Measurements from ENCODE around the gene C2orf68. TPM values are rescaled to one million over a fixed set of nuclear protein-coding genes. Genes with fewer than 3 reads are reported as not detected.
A peak's percentile ranks its signal among the peaks of the same experiment; 100 is the strongest.

The C2orf68 gene
- total RNA-seq, 5 donors from 2014 or later (not counting 1 experiment from before 2014, with no cell fraction given) = 45.3 to 77.9 (median 62.4) TPM

GRCh38 chr2:85589982-85590791, 21.7 kb downstream of the C2orf68 start:
- H3K36me3 Mint-ChIP-seq = no peaks in the 10 kb centered on the region
- WGBS (ENCODE audit: insufficient coverage) = 87% methylated on average over 5 of the region's 7 CpGs
- H3K27ac Mint-ChIP-seq = peak overlapping the region; percentile 38 to 76
- H3K4me3 ChIP-seq (ENCODE audit: control insufficient read depth in 1 of 2, extremely low read depth in 1 of 2, low read length in 1 of 2) = no peak overlapping the region
- peaks cover 16 to 27% of the 10 kb centered on the region in 2 experiments for H3K4me1 ChIP-seq (ENCODE audit: control insufficient read depth in 1 of 2, extremely low read depth in 1 of 2, insufficient read depth in 2 of 2, low read length in 2 of 2)
- POLR2A ChIA-PET = no interaction called here
- no peaks in the 10 kb centered on the region for H3K27me3 ChIP-seq (replicated peaks in 1 of 2; ENCODE audit: control insufficient read depth in 2 of 2, extremely low read depth in 1 of 2, insufficient read depth in 2 of 2, low read length in 1 of 2)
- no peak for ATAC-seq (replicated peaks in 1 of 4)
- H3K36me3 ChIP-seq (ENCODE audit: control insufficient read depth in 2 of 2, extremely low read depth in 1 of 2, insufficient read depth in 1 of 2, low read length in 1 of 2) = no peaks in the 10 kb centered on the region
- no peak overlapping the region for H3K27ac ChIP-seq (ENCODE audit: low read length)
- H3K9me3 Mint-ChIP-seq = no peaks in the 10 kb centered on the region
- no peaks in the 10 kb centered on the region for H3K9me3 ChIP-seq
- no peak overlapping the region for H3K4me3 Mint-ChIP-seq
- H3K4me1 Mint-ChIP-seq = peaks cover 45 to 52% (median 52%) of the 10 kb centered on the region in 3 donors
- CTCF ChIA-PET = interaction anchor here in 1 of 2 donors (0.6 kb wide), 1 partner anchor 32 kb away, joined by 3 read pairs; no protein-coding TSS in a partner anchor
- no peak for DNase-seq
- no peaks in the 10 kb centered on the region for H3K27me3 Mint-ChIP-seq

- ATAC-seq (replicated peaks in 1 of 4) = no peak
- Histone ChIP-seq H3K9me3 (no peaks in the 10 kb centered on the region), H3K4me3 (ENCODE audit: control insufficient read depth in 1 of 2, extremely low read depth in 1 of 2, low read length in 1 of 2) (no peak overlapping the region), H3K4me1 (ENCODE audit: control insufficient read depth in 1 of 2, extremely low read depth in 1 of 2, insufficient read depth in 2 of 2, low read length in 2 of 2) (peaks cover 16 to 26% of the 10 kb centered on the region in 2 experiments), H3K36me3 (ENCODE audit: control insufficient read depth in 2 of 2, extremely low read depth in 1 of 2, insufficient read depth in 1 of 2, low read length in 1 of 2) (no peaks in the 10 kb centered on the region), H3K27ac (ENCODE audit: low read length) (no peak overlapping the region), H3K27me3 (replicated peaks in 1 of 2; ENCODE audit: control insufficient read depth in 2 of 2, extremely low read depth in 1 of 2, insufficient read depth in 2 of 2, low read length in 1 of 2) (no peaks in the 10 kb centered on the region)
- no peaks in the 10 kb centered on the region for H3K36me3 Mint-ChIP-seq
- no peak overlapping the region for H3K4me3 Mint-ChIP-seq
- H3K27ac Mint-ChIP-seq = no peak overlapping the region
- WGBS (ENCODE audit: insufficient coverage) = 100% methylated on average over 3 of the region's 4 CpGs
- ChIA-PET POLR2A (no interaction called here), CTCF (no interaction called here)
- peaks cover 41 to 51% (median 48%) of the 10 kb centered on the region in 3 donors for H3K4me1 Mint-ChIP-seq
- H3K27me3 Mint-ChIP-seq = no peaks in the 10 kb centered on the region
- no peak for DNase-seq
- no peaks in the 10 kb centered on the region for H3K9me3 Mint-ChIP-seq
Measured at GRCh38 chr2:85589181-85589580, 22.7 kb downstream of the C2orf68 start.

- Mint-ChIP-seq H3K4me3 (peak overlapping the region in 1 of 3 donors; percentile 14), H3K9me3 (no peaks in the 10 kb centered on the region), H3K4me1 (peaks cover 41 to 51% (median 50%) of the 10 kb centered on the region in 3 donors), H3K27me3 (no peaks in the 10 kb centered on the region), H3K36me3 (no peaks in the 10 kb centered on the region), H3K27ac (peak overlapping the region; percentile 31 to 65)
- H3K4me1 ChIP-seq (ENCODE audit: control insufficient read depth in 1 of 2, extremely low read depth in 1 of 2, insufficient read depth in 2 of 2, low read length in 2 of 2) = peaks cover 20 to 30% of the 10 kb centered on the region in 2 experiments
- H3K27ac ChIP-seq (ENCODE audit: low read length) = no peak overlapping the region
- CTCF ChIA-PET = no interaction called here
- 85% methylated on average over 4 of the region's 4 CpGs for WGBS (ENCODE audit: insufficient coverage)
- H3K4me3 ChIP-seq (ENCODE audit: control insufficient read depth in 1 of 2, extremely low read depth in 1 of 2, low read length in 1 of 2) = no peak overlapping the region
- DNase-seq (no peak), ATAC-seq (replicated peaks in 1 of 4) (no peak)
- no peaks in the 10 kb centered on the region for H3K36me3 ChIP-seq (ENCODE audit: control insufficient read depth in 2 of 2, extremely low read depth in 1 of 2, insufficient read depth in 1 of 2, low read length in 1 of 2)
- H3K27me3 ChIP-seq (replicated peaks in 1 of 2; ENCODE audit: control insufficient read depth in 2 of 2, extremely low read depth in 1 of 2, insufficient read depth in 2 of 2, low read length in 1 of 2) = no peaks in the 10 kb centered on the region
- H3K9me3 ChIP-seq = no peaks in the 10 kb centered on the region
- POLR2A ChIA-PET = no interaction called here
Measured at GRCh38 chr2:85588645-85589044, 23.2 kb downstream of the C2orf68 start.

GRCh38 chr2:85588236-85588635, 23.6 kb downstream of the C2orf68 start:
- peak overlapping the region; percentile 22 to 65 for H3K27ac Mint-ChIP-seq
- 95% methylated on average over 3 of the region's 4 CpGs for WGBS (ENCODE audit: insufficient coverage)
- CTCF ChIA-PET = interaction anchor here in 1 of 2 donors (0.9 kb wide), 1 partner anchor 23 kb away, joined by 5 read pairs; the partner anchor contains the start of gene C2orf68
- ATAC-seq (replicated peaks in 1 of 4) (no peak), DNase-seq (no peak)
- POLR2A ChIA-PET = no interaction called here
- H3K27me3 Mint-ChIP-seq = no peaks in the 10 kb centered on the region
- H3K4me1 ChIP-seq (ENCODE audit: control insufficient read depth in 1 of 2, extremely low read depth in 1 of 2, insufficient read depth in 2 of 2, low read length in 2 of 2) = peaks cover 24 to 34% of the 10 kb centered on the region in 2 experiments
- no peaks in the 10 kb centered on the region for H3K27me3 ChIP-seq (replicated peaks in 1 of 2; ENCODE audit: control insufficient read depth in 2 of 2, extremely low read depth in 1 of 2, insufficient read depth in 2 of 2, low read length in 1 of 2)
- peaks cover 45 to 55% (median 54%) of the 10 kb centered on the region in 3 donors for H3K4me1 Mint-ChIP-seq
- H3K4me3 ChIP-seq (ENCODE audit: control insufficient read depth in 1 of 2, extremely low read depth in 1 of 2, low read length in 1 of 2) = no peak overlapping the region
- H3K4me3 Mint-ChIP-seq = peak overlapping the region in 1 of 3 donors; percentile 14
- H3K27ac ChIP-seq (ENCODE audit: low read length) = no peak overlapping the region
- H3K36me3 Mint-ChIP-seq = no peaks in the 10 kb centered on the region
- H3K9me3 ChIP-seq = no peaks in the 10 kb centered on the region
- H3K9me3 Mint-ChIP-seq = no peaks in the 10 kb centered on the region
- H3K36me3 ChIP-seq (ENCODE audit: control insufficient read depth in 2 of 2, extremely low read depth in 1 of 2, insufficient read depth in 1 of 2, low read length in 1 of 2) = no peaks in the 10 kb centered on the region

- H3K27ac ChIP-seq (ENCODE audit: low read length) = peak overlapping the region; percentile 45
- no CpG with 5 or more reads among the region's 1 CpG for WGBS (ENCODE audit: insufficient coverage)
Measured at GRCh38 chr2:85585781-85586105, 26.1 kb downstream of the C2orf68 start.

GRCh38 chr2:85584857-85585780, 26.7 kb downstream of the C2orf68 start:
- peak overlapping the region; percentile 95 for H3K27ac Mint-ChIP-seq
- no peaks in the 10 kb centered on the region for H3K27me3 Mint-ChIP-seq
- Histone ChIP-seq H3K27ac (ENCODE audit: low read length) (peak overlapping the region; percentile 45), H3K9me3 (no peaks in the 10 kb centered on the region), H3K36me3 (ENCODE audit: control insufficient read depth in 2 of 2, extremely low read depth in 1 of 2, insufficient read depth in 1 of 2, low read length in 1 of 2) (peaks cover 9 to 16% of the 10 kb centered on the region in 2 donors), H3K27me3 (replicated peaks in 1 of 2; ENCODE audit: control insufficient read depth in 2 of 2, extremely low read depth in 1 of 2, insufficient read depth in 2 of 2, low read length in 1 of 2) (no peaks in the 10 kb centered on the region), H3K4me3 (ENCODE audit: control insufficient read depth in 1 of 2, extremely low read depth in 1 of 2, low read length in 1 of 2) (peak overlapping the region; percentile 68 to 77), H3K4me1 (ENCODE audit: control insufficient read depth in 1 of 2, extremely low read depth in 1 of 2, insufficient read depth in 2 of 2, low read length in 2 of 2) (peaks cover 24 to 46% of the 10 kb centered on the region in 2 experiments)
- H3K4me1 Mint-ChIP-seq = peaks cover 55 to 69% (median 63%) of the 10 kb centered on the region in 3 donors
- H3K9me3 Mint-ChIP-seq = no peaks in the 10 kb centered on the region
- WGBS (ENCODE audit: insufficient coverage) = 22% methylated on average over 3 of the region's 9 CpGs
- H3K36me3 Mint-ChIP-seq = peaks cover 14% of the 10 kb centered on the region
- peak in 6 of 35 experiments; percentile 7 to 45 (median 24) for DNase-seq
- peak; percentile 58 to 61 (median 60) for ATAC-seq (replicated peaks in 1 of 4)
- POLR2A ChIA-PET = interaction anchor here in 1 of 2 donors (0.6 kb wide), 1 partner anchor 10 kb away, joined by 4 read pairs; no protein-coding TSS in a partner anchor
- peak overlapping the region; percentile 84 to 88 (median 87) for H3K4me3 Mint-ChIP-seq
- CTCF ChIA-PET = no interaction called here

More at GRCh38 chr2:85585781-85586105, 26.1 kb downstream of the C2orf68 start:
- ATAC-seq (replicated peaks in 1 of 4) (no peak), DNase-seq (no peak)
- H3K27ac Mint-ChIP-seq = peak overlapping the region; percentile 95
- POLR2A ChIA-PET = interaction anchor here in 1 of 2 donors (0.6 kb wide), 1 partner anchor 9 kb away, joined by 4 read pairs; no protein-coding TSS in a partner anchor
- no peaks in the 10 kb centered on the region for H3K9me3 Mint-ChIP-seq
- H3K27me3 Mint-ChIP-seq = no peaks in the 10 kb centered on the region
- peaks cover 6 to 16% of the 10 kb centered on the region in 2 donors for H3K36me3 ChIP-seq (ENCODE audit: control insufficient read depth in 2 of 2, extremely low read depth in 1 of 2, insufficient read depth in 1 of 2, low read length in 1 of 2)
- H3K4me3 ChIP-seq (ENCODE audit: control insufficient read depth in 1 of 2, extremely low read depth in 1 of 2, low read length in 1 of 2) = no peak overlapping the region
- H3K4me1 ChIP-seq (ENCODE audit: control insufficient read depth in 1 of 2, extremely low read depth in 1 of 2, insufficient read depth in 2 of 2, low read length in 2 of 2) = peaks cover 24 to 43% of the 10 kb centered on the region in 2 experiments
- CTCF ChIA-PET = no interaction called here
- peaks cover 14% of the 10 kb centered on the region for H3K36me3 Mint-ChIP-seq
- H3K27me3 ChIP-seq (replicated peaks in 1 of 2; ENCODE audit: control insufficient read depth in 2 of 2, extremely low read depth in 1 of 2, insufficient read depth in 2 of 2, low read length in 1 of 2) = no peaks in the 10 kb centered on the region
- H3K4me3 Mint-ChIP-seq = peak overlapping the region; percentile 84 to 88 (median 87)
- peaks cover 55 to 69% (median 66%) of the 10 kb centered on the region in 3 donors for H3K4me1 Mint-ChIP-seq
- H3K9me3 ChIP-seq = no peaks in the 10 kb centered on the region

Measured in T-cell (primary cell).